IMR-90 (cell line): ENCODE data around the gene NME2. TPM values are rescaled to one million over a fixed set of nuclear protein-coding genes. Genes with fewer than 3 reads are reported as not detected.

Experiments used
- ATAC-seq: fragments of 200-7000 bp; cut with Tn5 transposase; 2 replicates; pipeline ENCODE4 v1.9.1; 2020; ENCODE audit warnings: low read depth, mild to moderate bottlenecking, moderate library complexity
- BruUV-seq: library from RNA; stranded (reverse); fragments of 400-500 nt; replicated peaks from 2 replicates; lab custom pipeline; 2021; lab: Mats Ljungman, UMichigan
- CTCF ChIA-PET: fragments of 300-600 bp; formaldehyde crosslinking; extraction: SDS; loops from one replicate; lab custom pipeline; 2021; ENCODE audit warnings: antibody characterized with exemption; lab: Yijun Ruan, JAX
- POLR2A ChIA-PET: fragments of 300-600 bp; sonication (Branson Sonifier 250); formaldehyde crosslinking; loops from one replicate; lab custom pipeline; 2022; ENCODE audit warnings: antibody characterized with exemption; ENCODE audit not compliant: unreplicated experiment; lab: Charles Lee
- DNase-seq: peaks from one replicate; pipeline ENCODE4 v3.0.0; 2013
- H2AFZ ChIP-seq: replicated peaks from 2 replicates; pipeline ENCODE3; 2013; ENCODE audit warnings: low read length, mild to moderate bottlenecking; ENCODE audit not compliant: poor library complexity
- H2AK5ac ChIP-seq: 2 replicates; pipeline ENCODE4 v1.6.1; 2013; ENCODE audit warnings: low read depth, low read length, inconsistent platforms
- H2AK9ac ChIP-seq: replicated peaks from 2 replicates; pipeline ENCODE3; 2013; ENCODE audit warnings: mild to moderate bottlenecking, low read depth, low read length, moderate library complexity; ENCODE audit not compliant: poor library complexity
- H2BK120ac ChIP-seq: 2 replicates; pipeline ENCODE4 v1.6.1; 2013; ENCODE audit warnings: low read depth, low read length, inconsistent platforms
- H2BK15ac ChIP-seq: 3 replicates; pipeline ENCODE4 v1.6.1; 2013; ENCODE audit warnings: low read depth, low read length, inconsistent platforms
- H2BK20ac ChIP-seq: 2 replicates; pipeline ENCODE4 v1.6.1; 2013; ENCODE audit warnings: low read depth, mild to moderate bottlenecking, inconsistent platforms, low read length, moderate library complexity
- H2BK5ac ChIP-seq: 2 replicates; pipeline ENCODE4 v1.6.1; 2013; ENCODE audit warnings: mild to moderate bottlenecking, low read depth, low read length, inconsistent platforms; ENCODE audit not compliant: poor library complexity, severe bottlenecking
- H3K14ac ChIP-seq: replicated peaks from 2 replicates; pipeline ENCODE4 v1.6.1; 2013; ENCODE audit warnings: low read depth, low read length, inconsistent platforms
- H3K18ac ChIP-seq: 2 replicates; pipeline ENCODE4 v1.6.1; 2013; ENCODE audit warnings: low read depth, low read length, control low read depth
- H3K23ac ChIP-seq: 2 replicates; pipeline ENCODE4 v1.6.1; 2013; ENCODE audit warnings: low read depth, low read length, inconsistent platforms
- H3K27ac ChIP-seq: 2 replicates; pipeline ENCODE4 v1.5.1; 2013; ENCODE audit warnings: mild to moderate bottlenecking, control low read depth, low read length; ENCODE audit not compliant: insufficient read depth
- H3K27me3 ChIP-seq: 2 replicates; pipeline ENCODE4 v1.6.1; 2013; ENCODE audit warnings: low read length; ENCODE audit not compliant: control insufficient read depth, insufficient read depth
- H3K36me3 ChIP-seq: 2 replicates; pipeline ENCODE4 v1.6.1; 2013; ENCODE audit warnings: low read length, mixed read lengths; ENCODE audit not compliant: control insufficient read depth, insufficient read depth
- H3K4ac ChIP-seq: 2 replicates; pipeline ENCODE4 v1.6.1; 2013; ENCODE audit warnings: low read depth, low read length, inconsistent platforms
- H3K4me1 ChIP-seq: 2 replicates; pipeline ENCODE4 v1.6.1; 2013; ENCODE audit warnings: low read length, mixed read lengths; ENCODE audit not compliant: control insufficient read depth, insufficient read depth
- H3K4me2 ChIP-seq: 2 replicates; pipeline ENCODE4 v1.6.1; 2013; ENCODE audit warnings: low read depth, mild to moderate bottlenecking, control low read depth, low read length, moderate library complexity
- H3K4me3 ChIP-seq: 2 replicates; pipeline ENCODE4 v1.5.1; 2013; ENCODE audit warnings: low read depth, mild to moderate bottlenecking, control low read depth, low read length, moderate library complexity; ENCODE audit not compliant: insufficient read depth
- H3K56ac ChIP-seq: 2 replicates; pipeline ENCODE4 v1.6.1; 2013; ENCODE audit warnings: low read length, inconsistent platforms; ENCODE audit not compliant: insufficient read depth; ENCODE audit errors: extremely low read depth
- H3K79me1 ChIP-seq, 2 experiments: 2 replicates each; pipeline ENCODE4 v1.6.1; 2013; ENCODE audit warnings: low read length in 2 of 2, inconsistent platforms in 1 of 2, low read depth in 1 of 2
- H3K9ac ChIP-seq: 2 replicates; pipeline ENCODE4 v1.6.1; 2013; ENCODE audit warnings: low read depth, low read length, control low read depth
- H3K9me1 ChIP-seq: 2 replicates; pipeline ENCODE4 v1.6.1; 2013; ENCODE audit warnings: low read length, inconsistent platforms; ENCODE audit not compliant: insufficient read depth
- H3K9me3 ChIP-seq: 2 replicates; pipeline ENCODE4 v1.6.1; 2013; ENCODE audit warnings: low read length; ENCODE audit not compliant: control insufficient read depth, insufficient read depth
- H4K20me1 ChIP-seq: 2 replicates; pipeline ENCODE4 v1.6.1; 2013; ENCODE audit warnings: low read length, inconsistent platforms; ENCODE audit not compliant: insufficient read depth
- H4K5ac ChIP-seq: 2 replicates; pipeline ENCODE4 v1.6.1; 2013; ENCODE audit warnings: mild to moderate bottlenecking, low read depth, low read length, control low read depth
- H4K8ac ChIP-seq, 2 experiments: 2 replicates each; pipeline ENCODE4 v1.6.1; 2013; ENCODE audit warnings: low read depth in 2 of 2, low read length in 2 of 2, control low read depth in 1 of 2, inconsistent platforms in 1 of 2
- H4K91ac ChIP-seq: 2 replicates; pipeline ENCODE4 v1.6.1; 2013; ENCODE audit warnings: low read depth, low read length, inconsistent platforms; ENCODE audit not compliant: insufficient read depth
- BHLHE40 ChIP-seq: fragments of 150-350 bp; IDR thresholded peaks from 2 replicates; pipeline ENCODE4 v1.6.1; 2016; ENCODE audit warnings: mild to moderate bottlenecking, low read depth, low read length
- CTCF ChIP-seq: conservative IDR thresholded peaks from 2 replicates; pipeline ENCODE4 v1.5.1; 2012; ENCODE audit warnings: mild to moderate bottlenecking, low read depth, low read length, improper control_type of control experiment
- MAZ ChIP-seq: IDR thresholded peaks from 2 replicates; pipeline ENCODE4 v1.6.1; 2012; ENCODE audit warnings: low read depth, mild to moderate bottlenecking, low read length, improper control_type of control experiment, moderate library complexity, borderline replicate concordance
- MXI1 ChIP-seq: IDR thresholded peaks from 2 replicates; pipeline ENCODE4 v1.6.1; 2012; ENCODE audit warnings: low read depth, mild to moderate bottlenecking, low read length, moderate library complexity, borderline replicate concordance
- NFE2L2 ChIP-seq: fragments of 150-350 bp; IDR thresholded peaks from 2 replicates; pipeline ENCODE4 v1.6.1; 2016; ENCODE audit warnings: low read depth, mild to moderate bottlenecking, low read length
- RCOR1 ChIP-seq: IDR thresholded peaks from 2 replicates; pipeline ENCODE4 v1.6.1; 2012; ENCODE audit warnings: mild to moderate bottlenecking, low read length, improper control_type of control experiment; ENCODE audit not compliant: insufficient replicate concordance
- SMC3 ChIP-seq: fragments of 150-350 bp; IDR thresholded peaks from 2 replicates; pipeline ENCODE4 v1.6.1; 2016; ENCODE audit warnings: low read depth, mild to moderate bottlenecking, antibody characterized with exemption, low read length, moderate library complexity
- USF2 ChIP-seq: fragments of 150-350 bp; IDR thresholded peaks from 2 replicates; pipeline ENCODE4 v1.6.1; 2017; ENCODE audit warnings: mild to moderate bottlenecking, antibody characterized with exemption, low read length, low read depth
- WGBS, 2 experiments: methylation state at CpG; one replicate each; pipeline versions ENCODE4 v1.1.5 to v1.1.7; 2013; ENCODE audit warnings: missing lambda C conversion rate in 2 of 2; ENCODE audit not compliant: insufficient read length in 1 of 2; ENCODE audit errors: extremely low coverage in 2 of 2; 5-methylcytosine and 5-hydroxymethylcytosine counted together
- dilution Hi-C: fragments of 300-500 bp; cut with HindIII; formaldehyde crosslinking; loops from one replicate; pipeline ENCODE4 v1.14.3; 2018; ENCODE audit warnings: low sequenced_read_pairs; ENCODE audit not compliant: unreplicated experiment
- in situ Hi-C: fragments of 300-500 bp; cut with MboI; formaldehyde crosslinking; loops from 3 replicates; pipeline ENCODE4 v1.14.3; 2019; ENCODE audit warnings: low sequenced_read_pairs, inconsistent platforms, mixed read lengths
- intact Hi-C: fragments of 100-400 bp; cut with micrococcal nuclease; formaldehyde crosslinking; loops from 2 replicates; pipeline ENCODE4 v1.10.0; 2022
- polyA plus RNA-seq, 3 experiments: library from polyadenylated mRNA; depleted of rRNA; stranded (reverse); fragments of >200 nt; gene quantifications; 2 replicates each; pipeline ENCODE4 v1.2.3, GENCODE V29; 2012; ENCODE audit warnings: low replicate concordance in 1 of 3
- total RNA-seq: library from RNA; depleted of rRNA; stranded (reverse); fragments of >200 nt; gene quantifications from 2 replicates; pipeline ENCODE4 v1.2.3, GENCODE V29; 2012

Gene NME2
- total and polyA plus RNA-seq, 2 of the 4 experiments (the other 2 are of a cell fraction), result 824 to 912 TPM

- H3K79me1 ChIP-seq, result peaks cover 24 to 57% of the 10 kb centered on the region in 2 experiments; a peak in 3 of 4 replicates
- no peak for DNase-seq
- no peak for ATAC-seq
- H4K91ac ChIP-seq, result no peak overlapping the region
- dilution Hi-C loops (no loop called here), intact Hi-C loops (no loop called here), in situ Hi-C loops (no loop called here)
- H2BK20ac ChIP-seq, result no peak overlapping the region
- H3K9ac ChIP-seq, result no peak overlapping the region
- no peak overlapping the region for H3K14ac ChIP-seq
- H3K56ac ChIP-seq, result no peak overlapping the region
- no peak overlapping the region for H4K8ac ChIP-seq
- no peak overlapping the region for H4K5ac ChIP-seq
- H3K23ac ChIP-seq, result no peak overlapping the region; the same call in 1 of the 2 replicates
- no peak overlapping the region for H2BK5ac ChIP-seq
- peak overlapping the region; percentile 37 for H2AK9ac ChIP-seq
- peaks cover 9% of the 10 kb centered on the region for H3K36me3 ChIP-seq
- H2AK5ac ChIP-seq, result no peak overlapping the region
- peaks cover 3% of the 10 kb centered on the region; the same call in 1 of the 2 replicates for H3K9me1 ChIP-seq
- H3K4ac ChIP-seq, result no peak overlapping the region
- H3K4me1 ChIP-seq, result no peaks in the 10 kb centered on the region
- H3K4me2 ChIP-seq, result no peak overlapping the region
- H4K20me1 ChIP-seq, result peaks cover 9% of the 10 kb centered on the region; the same call in 1 of the 2 replicates
- H3K27ac ChIP-seq, result no peak overlapping the region
- H2AFZ ChIP-seq, result no peak overlapping the region
- WGBS, 2 experiments, result no CpG with 5 or more reads among the region's 8 CpGs
- no TSS peak for BruUV-seq
- no peak overlapping the region for H3K18ac ChIP-seq
- no peak for TF ChIP-seq SMC3
- TF ChIP-seq RCOR1, result no peak
- TF ChIP-seq NFE2L2, result no peak
- no peak for TF ChIP-seq MAZ
- no peak for TF ChIP-seq USF2
- TF ChIP-seq CTCF, result no peak
- TF ChIP-seq MXI1, result no peak
- TF ChIP-seq BHLHE40, result no peak
- no peaks in the 10 kb centered on the region for H3K9me3 ChIP-seq
- no peak overlapping the region for H2BK15ac ChIP-seq
- POLR2A ChIA-PET, result no interaction called here
- CTCF ChIA-PET, result no interaction called here
- H3K4me3 ChIP-seq, result no peak overlapping the region
- no peak overlapping the region for H2BK120ac ChIP-seq
- H3K27me3 ChIP-seq, result no peaks in the 10 kb centered on the region
These were observed 10.8 kb upstream of the NME2 start for GRCh38 chr17:51155416-51155815.
